C4-2B (cell line): Measurements from ENCODE around the gene PTPRR.

Experiments
- H3K27ac ChIP-seq: fragments of 450-650 bp; 2 replicates; pipeline ENCODE4 v1.5.1; 2017
- ZFX ChIP-seq: fragments of 450-650 bp; IDR thresholded peaks from 2 replicates; pipeline ENCODE4 v1.6.1; 2017
- TF ChIP-seq, protein P1 (sequence below): fragments of 450-650 bp; conservative IDR thresholded peaks from 2 replicates; pipeline ENCODE4 v1.5.1; 2017; ENCODE audit warnings: mild to moderate bottlenecking

PTPRR gene

DNA sequence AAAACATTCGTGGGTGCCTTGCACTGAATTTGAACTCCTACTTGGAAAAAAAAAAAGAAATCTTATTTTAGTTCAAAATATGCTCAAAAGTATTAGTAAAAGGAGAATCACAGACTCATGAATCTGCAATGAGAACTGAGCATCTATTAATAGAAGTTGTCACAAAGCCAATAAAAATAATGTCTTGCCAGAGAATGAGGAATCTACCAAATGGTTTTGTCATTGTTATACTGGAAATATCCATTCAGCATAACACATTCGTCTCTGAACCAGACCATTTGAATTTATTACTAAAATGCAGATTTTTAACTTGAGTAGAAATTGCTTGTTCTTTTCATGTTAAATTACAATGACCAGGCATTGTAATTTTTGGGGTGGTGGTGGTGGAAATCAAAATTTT lies 271.7 kb downstream of the PTPRR start:
- H3K27ac ChIP-seq, result no peak overlapping the region

DNA sequence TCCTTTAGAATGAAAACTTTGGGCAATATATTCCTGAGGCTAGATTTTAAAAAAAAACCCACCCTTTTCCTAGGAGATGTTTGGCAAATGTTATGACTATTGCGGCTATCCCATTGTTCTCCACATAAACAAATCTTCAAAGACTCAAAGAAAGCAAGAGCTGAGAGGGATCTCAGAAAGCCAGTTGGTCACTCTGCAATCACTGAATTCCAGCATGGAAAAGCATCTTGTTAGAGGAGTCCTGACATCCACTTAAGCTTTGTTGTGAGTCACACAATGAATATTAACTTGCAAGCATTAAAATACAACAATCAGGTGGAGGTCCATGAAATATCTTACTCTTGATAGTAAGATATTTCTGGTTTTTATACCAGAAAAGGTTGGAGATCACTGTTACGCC lies 272.3 kb downstream of the PTPRR start:
- H3K27ac ChIP-seq, result no peak overlapping the region
- TF ChIP-seq ZFX, result no peak

More for the DNA sequence above, 271.7 kb downstream of the PTPRR start:
- TF ChIP-seq, protein P1, sequence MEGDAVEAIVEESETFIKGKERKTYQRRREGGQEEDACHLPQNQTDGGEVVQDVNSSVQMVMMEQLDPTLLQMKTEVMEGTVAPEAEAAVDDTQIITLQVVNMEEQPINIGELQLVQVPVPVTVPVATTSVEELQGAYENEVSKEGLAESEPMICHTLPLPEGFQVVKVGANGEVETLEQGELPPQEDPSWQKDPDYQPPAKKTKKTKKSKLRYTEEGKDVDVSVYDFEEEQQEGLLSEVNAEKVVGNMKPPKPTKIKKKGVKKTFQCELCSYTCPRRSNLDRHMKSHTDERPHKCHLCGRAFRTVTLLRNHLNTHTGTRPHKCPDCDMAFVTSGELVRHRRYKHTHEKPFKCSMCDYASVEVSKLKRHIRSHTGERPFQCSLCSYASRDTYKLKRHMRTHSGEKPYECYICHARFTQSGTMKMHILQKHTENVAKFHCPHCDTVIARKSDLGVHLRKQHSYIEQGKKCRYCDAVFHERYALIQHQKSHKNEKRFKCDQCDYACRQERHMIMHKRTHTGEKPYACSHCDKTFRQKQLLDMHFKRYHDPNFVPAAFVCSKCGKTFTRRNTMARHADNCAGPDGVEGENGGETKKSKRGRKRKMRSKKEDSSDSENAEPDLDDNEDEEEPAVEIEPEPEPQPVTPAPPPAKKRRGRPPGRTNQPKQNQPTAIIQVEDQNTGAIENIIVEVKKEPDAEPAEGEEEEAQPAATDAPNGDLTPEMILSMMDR, result no peak
- TF ChIP-seq ZFX, result no peak

DNA sequence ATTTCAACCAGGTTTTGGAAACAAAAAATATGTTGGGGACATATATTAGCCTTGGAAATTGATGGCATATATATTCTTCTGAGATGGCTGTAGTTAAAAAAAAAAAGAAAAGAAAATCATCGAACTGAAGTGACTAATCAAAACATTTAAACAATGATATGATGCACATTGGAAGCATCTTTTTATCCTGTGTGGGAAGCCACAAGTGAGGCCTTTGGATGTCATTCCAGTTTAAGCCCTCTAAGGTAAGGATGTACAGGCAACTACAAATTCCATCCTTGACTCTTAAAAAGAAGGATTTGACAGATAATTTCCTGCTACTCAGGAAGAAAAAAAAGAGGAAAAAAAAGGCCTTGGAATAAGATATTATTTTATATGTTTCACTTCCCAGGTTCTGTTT lies 273.7 kb downstream of the PTPRR start:
- no peak for TF ChIP-seq ZFX
- no peak overlapping the region for H3K27ac ChIP-seq

DNA sequence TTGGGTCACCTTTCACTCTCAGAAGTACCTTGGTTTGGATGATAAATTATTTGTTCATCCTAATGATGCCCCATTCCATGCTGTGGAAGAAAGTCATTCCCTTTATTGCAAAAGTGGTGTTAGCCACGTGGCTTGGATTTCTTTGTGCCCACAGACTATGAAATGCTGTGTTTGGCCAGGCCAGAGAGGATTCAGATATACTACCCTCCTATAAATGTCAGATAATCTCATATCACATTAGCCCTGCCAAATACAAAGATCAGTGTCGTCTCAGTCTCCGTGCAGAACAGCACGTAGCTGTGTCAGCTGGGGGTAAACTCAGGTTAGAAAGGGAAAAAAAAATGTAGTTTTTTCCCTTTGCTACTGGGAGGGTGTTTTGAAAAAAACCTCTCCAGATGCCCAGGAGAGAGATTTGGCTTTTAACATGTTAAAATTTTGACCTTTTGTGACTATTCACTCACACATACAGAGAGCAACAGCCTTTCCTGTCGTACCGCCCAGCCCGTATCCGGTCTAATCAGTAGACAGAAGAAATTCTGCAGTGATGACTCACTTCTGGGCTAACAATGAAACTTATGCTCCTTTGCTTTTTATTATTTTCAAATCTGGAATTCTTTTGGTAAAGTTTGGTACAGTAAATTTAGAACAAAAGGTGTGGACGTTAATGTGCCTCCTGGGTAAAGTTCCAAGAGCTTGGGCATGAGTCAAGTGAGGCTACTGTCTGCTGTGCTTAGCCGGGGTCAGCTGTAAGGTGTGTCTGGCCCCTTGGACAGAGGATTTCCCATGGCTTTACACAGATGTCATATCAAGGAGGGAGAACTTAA lies 274.8 kb downstream of the PTPRR start:
- H3K27ac ChIP-seq, result peak overlapping the region; percentile 64; the same call in 1 of the 2 replicates
- TF ChIP-seq, protein P1, result no peak
- TF ChIP-seq ZFX, result no peak

DNA sequence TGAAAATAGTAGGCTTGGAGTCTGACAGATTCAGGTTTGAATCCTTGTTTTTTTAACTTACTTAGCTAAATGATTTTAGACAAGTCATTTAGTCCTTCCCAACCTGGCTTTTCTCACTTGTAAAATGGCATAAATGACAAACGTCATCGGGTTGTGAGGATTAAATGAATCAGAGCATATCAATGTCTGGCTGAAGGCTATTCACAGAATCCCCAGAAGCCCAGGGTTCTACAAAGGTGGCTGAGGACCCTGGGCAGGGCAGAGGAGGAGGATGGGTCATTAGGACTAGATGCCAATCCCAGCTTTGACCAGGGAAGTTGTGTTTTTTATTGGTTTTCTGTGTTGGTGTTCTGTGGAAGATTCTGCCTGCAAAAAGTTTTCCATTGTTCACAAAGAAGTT lies 275.7 kb downstream of the PTPRR start:
- H3K27ac ChIP-seq, result peak overlapping the region; percentile 64; the same call in 1 of the 2 replicates
- TF ChIP-seq ZFX, result no peak
- TF ChIP-seq, protein P1, result no peak

DNA sequence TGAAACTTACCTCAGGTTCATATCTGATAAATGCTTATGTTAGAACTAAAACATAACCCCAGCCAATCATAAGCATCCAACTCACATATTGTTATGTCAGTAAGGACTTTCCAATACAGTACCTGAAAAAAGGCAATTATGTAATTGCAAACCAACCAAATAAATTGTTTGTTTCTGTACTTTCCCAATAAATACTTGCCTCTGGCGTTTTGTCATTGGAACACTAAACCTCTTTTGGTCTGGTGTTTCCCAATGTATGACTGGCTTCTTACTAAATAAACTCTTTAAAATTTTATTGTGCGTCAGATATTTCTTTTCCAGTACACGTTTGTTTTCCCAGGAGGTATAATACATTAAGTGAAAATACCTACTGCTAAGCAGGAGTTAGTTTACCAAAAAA lies 276.6 kb downstream of the PTPRR start:
- peak overlapping the region; percentile 70 for H3K27ac ChIP-seq
- no peak for TF ChIP-seq ZFX
- TF ChIP-seq, protein P1, result no peak

DNA sequence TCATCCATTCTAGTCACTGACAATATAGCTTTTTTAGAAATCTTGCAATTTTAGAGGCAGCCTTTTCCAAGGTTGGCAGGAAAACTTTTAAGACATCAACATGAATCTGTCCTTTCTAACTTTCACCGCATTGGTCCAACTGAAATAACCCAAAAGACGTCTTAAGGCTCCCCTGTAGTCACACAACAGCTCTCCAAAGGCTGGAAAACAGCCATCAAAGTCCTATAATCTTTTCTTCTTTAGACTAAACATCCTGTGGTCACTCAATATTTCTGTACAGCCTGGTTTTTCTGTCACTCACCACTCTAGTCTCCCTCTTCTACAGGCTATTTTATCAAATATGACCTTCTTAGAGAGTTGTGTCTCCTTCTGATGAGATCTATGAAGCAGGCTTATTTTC lies 278.8 kb downstream of the PTPRR start:
- no peak overlapping the region for H3K27ac ChIP-seq
- TF ChIP-seq, protein P1, result no peak
- TF ChIP-seq ZFX, result no peak

DNA sequence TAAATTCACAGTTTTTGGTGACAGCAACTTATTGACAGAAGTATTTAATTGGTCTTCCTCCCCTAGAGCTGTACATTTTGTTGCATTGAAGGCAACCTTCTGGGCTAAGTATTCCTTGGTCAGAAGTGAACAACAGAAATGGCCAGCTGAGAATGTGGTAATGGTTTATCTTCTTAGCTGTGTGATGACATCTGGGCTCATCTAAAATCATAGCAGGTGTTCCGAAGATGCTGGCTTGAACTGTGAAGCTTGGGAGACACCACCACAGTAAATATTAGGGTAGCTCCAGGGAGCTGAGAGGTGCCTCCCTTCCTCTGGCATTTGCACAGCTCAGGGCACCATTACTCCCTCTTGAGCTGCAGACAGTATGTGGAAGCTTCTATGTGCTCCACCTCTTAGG lies 279.6 kb downstream of the PTPRR start:
- TF ChIP-seq ZFX, result no peak
- TF ChIP-seq, protein P1, result no peak
- H3K27ac ChIP-seq, result peak overlapping the region; percentile 65
